Body of pancreas (tissue), 4 donors: ENCODE data around the gene BNIP1. TPM values are rescaled to one million over a fixed set of nuclear protein-coding genes. Genes with fewer than 3 reads are reported as not detected.

Experiments used
- ATAC-seq: fragments of 150-250 bp; one replicate; pipeline ENCODE4 v1.9.1; 2016
- DNase-seq, 4 donors: peaks; one replicate each; pipeline ENCODE4 v3.0.0-alpha.2; 2019
- H3K27ac ChIP-seq, 4 donors: fragments of 200-600 bp; sonication (generic); 1 replicate in 3 of 4; 2 replicates in 1 of 4; pipeline versions ENCODE4 v1.5.1 to v1.6.1; 2016 to 2019; ENCODE audit warnings: mild to moderate bottlenecking in 1 of 4, mixed read lengths in 1 of 4, moderate library complexity in 1 of 4
- H3K27me3 ChIP-seq, 2 donors: fragments of 200-600 bp; sonication (generic); one replicate each; pipeline ENCODE4 v1.6.0; 2016; ENCODE audit warnings: mild to moderate bottlenecking in 1 of 2
- H3K36me3 ChIP-seq, 2 donors: fragments of 200-600 bp; sonication (generic); replicated peaks in 1 of 2; 2 replicates each; pipeline ENCODE4 v1.5.1; 2016; ENCODE audit warnings: low read depth in 2 of 2; ENCODE audit not compliant: insufficient read depth in 1 of 2
- H3K4me1 ChIP-seq: fragments of 200-600 bp; sonication (generic); one replicate; pipeline ENCODE4 v1.6.0; 2016
- H3K4me3 ChIP-seq, 2 donors: fragments of 200-600 bp; sonication (generic); 1 replicate in 1 of 2; 2 replicates in 1 of 2; pipeline ENCODE4 v1.5.1; 2016 to 2019
- H3K9me3 ChIP-seq, 3 donors: fragments of 200-600 bp; sonication (generic); 1 replicate in 2 of 3; 2 replicates in 1 of 3; pipeline ENCODE4 v1.5.1; 2016
- POLR2A ChIP-seq, 3 donors: fragments of 450-650 bp; IDR thresholded peaks; one replicate each; pipeline ENCODE4 v1.6.1; 2016; ENCODE audit warnings: antibody characterized with exemption in 3 of 3, mild to moderate bottlenecking in 2 of 3
- WGBS, 2 donors: methylation state at CpG; one replicate each; pipeline ENCODE4 v1.1.5; 2017; 5-methylcytosine and 5-hydroxymethylcytosine counted together
- intact Hi-C: fragments of 100-400 bp; cut with DNase I; formaldehyde crosslinking; loops from one replicate; pipeline ENCODE4 v1.15.1; 2023
- total RNA-seq, 2 donors: library from RNA; depleted of rRNA; stranded (reverse); fragments of >200 nt; gene quantifications; one replicate each; pipeline ENCODE4 v1.1.0, GENCODE V29; 2016
- TF ChIP-seq, protein P1 (sequence below), 7 experiments: fragments of 450-650 bp in 4 of 7; fragments of 200-600 bp in 3 of 7; sonication (generic) in 3 of 7; IDR thresholded peaks; one replicate each; pipeline ENCODE4 v1.5.1; 2016 to 2019; ENCODE audit warnings: antibody characterized with exemption in 7 of 7

BNIP1 gene
- total RNA-seq, 2 donors from 2014 or later = 3.1 to 7.3 TPM

DNA sequence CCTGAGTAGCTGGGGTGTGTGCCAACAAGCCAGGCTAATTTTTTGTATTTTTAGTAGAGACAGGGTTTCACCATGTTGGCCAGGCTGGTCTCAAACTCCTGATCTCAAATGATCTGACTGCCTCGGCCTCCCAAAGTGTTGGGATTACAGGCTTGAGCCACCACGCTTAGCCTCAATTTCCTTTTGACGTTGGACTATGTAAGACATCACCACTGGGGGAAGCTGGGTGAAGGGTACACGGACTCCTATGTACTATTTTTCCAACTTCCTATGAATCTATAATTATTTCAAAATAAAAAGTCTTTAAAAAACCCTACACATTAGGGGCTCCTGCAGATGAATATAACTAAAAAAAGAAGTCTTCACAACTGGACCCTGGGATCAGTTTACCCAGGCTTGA, 46.7 kb downstream of the BNIP1 start:
- Histone ChIP-seq H3K27ac (no peak overlapping the region), H3K27me3 (no peaks in the 10 kb centered on the region), H3K4me3 (no peak overlapping the region), H3K9me3 (no peaks in the 10 kb centered on the region), H3K36me3 (no peaks in the 10 kb centered on the region), H3K4me1 (no peaks in the 10 kb centered on the region)
- intact Hi-C loops = no loop called here
- TF ChIP-seq, protein P1, sequence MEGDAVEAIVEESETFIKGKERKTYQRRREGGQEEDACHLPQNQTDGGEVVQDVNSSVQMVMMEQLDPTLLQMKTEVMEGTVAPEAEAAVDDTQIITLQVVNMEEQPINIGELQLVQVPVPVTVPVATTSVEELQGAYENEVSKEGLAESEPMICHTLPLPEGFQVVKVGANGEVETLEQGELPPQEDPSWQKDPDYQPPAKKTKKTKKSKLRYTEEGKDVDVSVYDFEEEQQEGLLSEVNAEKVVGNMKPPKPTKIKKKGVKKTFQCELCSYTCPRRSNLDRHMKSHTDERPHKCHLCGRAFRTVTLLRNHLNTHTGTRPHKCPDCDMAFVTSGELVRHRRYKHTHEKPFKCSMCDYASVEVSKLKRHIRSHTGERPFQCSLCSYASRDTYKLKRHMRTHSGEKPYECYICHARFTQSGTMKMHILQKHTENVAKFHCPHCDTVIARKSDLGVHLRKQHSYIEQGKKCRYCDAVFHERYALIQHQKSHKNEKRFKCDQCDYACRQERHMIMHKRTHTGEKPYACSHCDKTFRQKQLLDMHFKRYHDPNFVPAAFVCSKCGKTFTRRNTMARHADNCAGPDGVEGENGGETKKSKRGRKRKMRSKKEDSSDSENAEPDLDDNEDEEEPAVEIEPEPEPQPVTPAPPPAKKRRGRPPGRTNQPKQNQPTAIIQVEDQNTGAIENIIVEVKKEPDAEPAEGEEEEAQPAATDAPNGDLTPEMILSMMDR (IDR thresholded peaks at IDR 0.05) = no peak
- no peak for TF ChIP-seq POLR2A (IDR thresholded peaks at IDR 0.05)
- DNase-seq (no peak), ATAC-seq (no peak)
- 83 to 84% methylated on average over 4 of the region's 4 CpGs for WGBS, 2 donors

DNA sequence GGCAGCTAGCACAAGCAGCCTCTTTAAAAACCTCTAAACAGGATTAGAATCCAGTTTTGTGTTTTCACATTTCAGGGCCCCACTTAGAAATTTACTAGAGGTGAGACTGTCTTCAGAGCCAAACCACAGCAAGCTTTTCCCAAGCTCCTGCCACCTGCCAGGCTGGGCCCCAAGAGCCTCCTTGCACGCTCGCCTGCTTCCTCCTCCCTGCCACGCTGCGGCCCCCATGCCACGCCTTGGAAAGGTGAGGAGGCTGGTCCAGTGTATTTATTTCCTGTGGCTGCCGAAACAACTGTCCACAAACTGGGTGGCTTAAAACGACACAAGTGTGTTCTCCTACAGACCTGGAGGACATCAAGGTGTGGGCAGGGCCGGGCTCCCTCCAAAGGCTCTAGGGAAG, 47.2 kb downstream of the BNIP1 start:
- no peak overlapping the region for H3K27ac ChIP-seq
- no peak for DNase-seq
- no peaks in the 10 kb centered on the region for H3K4me1 ChIP-seq
- no peaks in the 10 kb centered on the region for H3K27me3 ChIP-seq
- ATAC-seq = no peak
- intact Hi-C loops = no loop called here
- TF ChIP-seq, protein P1 (IDR thresholded peaks at IDR 0.05) = no peak
- no peak for TF ChIP-seq POLR2A (IDR thresholded peaks at IDR 0.05)
- 79 to 90% methylated on average over 8 of the region's 8 CpGs for WGBS, 2 donors
- no peak overlapping the region for H3K4me3 ChIP-seq
- no peaks in the 10 kb centered on the region for H3K9me3 ChIP-seq
- H3K36me3 ChIP-seq = no peaks in the 10 kb centered on the region

DNA sequence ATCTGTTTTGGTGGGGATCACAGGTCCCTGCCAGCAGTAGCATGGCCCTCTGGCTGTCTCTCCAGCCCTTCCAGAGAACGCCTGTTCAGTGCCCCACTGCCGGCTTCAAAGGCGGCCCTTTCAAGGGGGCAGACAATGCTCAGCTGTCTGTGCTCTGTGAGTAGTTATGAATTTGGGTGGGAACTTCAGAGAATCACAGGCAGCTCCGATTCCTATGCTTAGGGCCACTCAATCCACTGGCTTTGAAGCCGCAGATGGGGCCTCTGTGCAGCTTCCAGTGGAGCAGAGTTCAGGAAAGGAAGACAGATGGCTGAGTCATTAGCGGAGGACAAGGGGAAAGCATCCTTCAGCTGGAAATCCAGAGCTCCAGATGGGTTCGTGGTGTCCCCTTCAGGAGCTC, 48.2 kb downstream of the BNIP1 start:
- Histone ChIP-seq H3K27ac (no peak overlapping the region), H3K4me1 (no peaks in the 10 kb centered on the region), H3K36me3 (no peaks in the 10 kb centered on the region), H3K4me3 (no peak overlapping the region), H3K27me3 (no peaks in the 10 kb centered on the region), H3K9me3 (no peaks in the 10 kb centered on the region)
- no peak for DNase-seq
- WGBS, 2 donors = 72 to 92% methylated on average over 2 to 7 of the region's 7 CpGs
- intact Hi-C loops = no loop called here
- ATAC-seq = no peak
- TF ChIP-seq, protein P1 (IDR thresholded peaks at IDR 0.05) = no peak

DNA sequence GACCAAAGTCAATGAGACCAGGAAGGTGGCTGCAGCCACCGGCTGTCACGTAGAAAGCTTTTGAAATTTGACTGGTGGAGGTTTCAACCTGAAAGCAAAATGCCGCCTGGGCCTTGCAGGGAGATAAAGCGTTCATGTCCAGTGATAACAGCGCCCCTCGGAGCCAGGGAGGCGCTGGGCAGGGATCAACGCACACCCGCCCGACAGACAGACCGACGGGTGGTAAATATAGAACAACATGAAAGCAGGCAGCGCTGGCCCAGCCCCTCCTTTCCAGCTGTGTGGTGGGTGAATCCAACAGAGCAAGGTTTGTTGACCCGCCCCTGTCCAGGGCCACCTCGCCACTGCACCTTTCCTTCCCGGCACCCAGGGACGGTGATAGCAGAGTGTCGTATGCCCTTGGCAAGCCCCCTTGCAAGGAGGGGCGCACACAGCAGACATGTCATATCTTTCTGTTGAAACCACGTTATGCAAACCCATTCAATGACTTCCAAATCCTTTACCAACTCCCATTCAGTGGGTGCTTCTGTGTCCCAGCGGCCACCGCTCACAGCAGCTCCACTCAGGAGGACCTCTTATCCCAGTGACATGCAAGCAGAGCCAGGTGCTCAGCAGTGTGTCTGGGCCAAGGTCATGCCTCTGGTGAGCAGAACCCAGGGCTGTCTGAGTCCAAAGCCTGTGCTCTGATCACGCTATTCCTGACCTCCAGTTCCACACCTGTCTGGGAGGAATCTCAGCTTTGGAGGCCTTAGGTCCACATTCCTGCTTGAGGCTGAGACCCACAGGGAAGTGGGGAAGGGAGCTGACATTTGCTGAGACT, 52.0 kb downstream of the BNIP1 start:
- H3K4me1 ChIP-seq = no peaks in the 10 kb centered on the region
- H3K4me3 ChIP-seq = no peak overlapping the region
- DNase-seq (no peak), ATAC-seq (no peak)
- H3K27me3 ChIP-seq = no peaks in the 10 kb centered on the region
- 58 to 74% methylated on average over 15 to 23 of the region's 23 CpGs for WGBS, 2 donors
- no peak overlapping the region for H3K27ac ChIP-seq
- peaks cover 0 to 7% (median 0%) of the 10 kb centered on the region in 3 donors for H3K9me3 ChIP-seq
- intact Hi-C loops = no loop called here
- TF ChIP-seq, protein P1 (IDR thresholded peaks at IDR 0.05) = no peak
- no peak for TF ChIP-seq POLR2A (IDR thresholded peaks at IDR 0.05)
- H3K36me3 ChIP-seq = no peaks in the 10 kb centered on the region

DNA sequence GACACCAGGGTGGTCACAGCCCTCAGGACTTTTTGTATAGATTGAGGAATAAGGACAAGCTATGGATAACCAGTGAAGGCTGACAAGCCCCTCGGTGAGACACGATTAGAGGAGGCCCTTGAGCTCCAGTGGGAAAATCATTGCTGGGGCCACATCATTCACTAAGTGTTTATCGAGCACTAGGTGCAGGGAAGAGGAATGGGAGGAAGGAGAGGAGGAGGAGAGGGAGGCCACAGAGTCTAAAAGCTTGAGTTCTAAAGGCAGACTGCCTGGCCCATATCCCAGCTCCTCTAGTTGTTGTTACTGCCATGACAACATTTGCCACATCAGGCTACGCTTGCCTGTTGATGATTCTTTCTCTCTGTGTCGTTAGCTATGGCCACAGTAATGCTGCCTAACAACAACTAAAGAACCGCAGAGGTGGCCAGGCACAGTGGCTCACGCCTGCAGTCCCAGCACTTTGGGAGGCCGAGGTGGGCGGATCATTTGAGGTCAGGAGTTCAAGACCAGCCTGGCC, 53.1 kb downstream of the BNIP1 start:
- DNase-seq = no peak
- no peak overlapping the region for H3K4me3 ChIP-seq
- no peaks in the 10 kb centered on the region for H3K4me1 ChIP-seq
- no peaks in the 10 kb centered on the region for H3K36me3 ChIP-seq
- peaks cover 0 to 7% (median 0%) of the 10 kb centered on the region in 3 donors for H3K9me3 ChIP-seq
- TF ChIP-seq POLR2A (IDR thresholded peaks at IDR 0.05) = no peak
- TF ChIP-seq, protein P1 (IDR thresholded peaks at IDR 0.05) = no peak
- WGBS, 2 donors = 81 to 84% methylated on average over 9 of the region's 9 CpGs
- H3K27me3 ChIP-seq = no peaks in the 10 kb centered on the region
- ATAC-seq = no peak
- H3K27ac ChIP-seq = no peak overlapping the region
- intact Hi-C loops = no loop called here
